CD4-positive, alpha-beta T cell treated with Interleukin-4 for 4 hours (primary cell): ENCODE data around the gene IQCE.
"Not testable (repeated sequence)": the region's sequence is repeated elsewhere in the genome, so short reads cannot be mapped to it uniquely, and the experiment has no call there.

ENCODE experiments used
- DNase-seq: peaks from one replicate; pipeline ENCODE4 v3.0.0-alpha.2; 2020

Gene IQCE

GRCh38 chr7:2533566-2533965, 25.2 kb upstream of the IQCE start:
- DNase-seq = not testable (repeated sequence)

- DNase-seq = not testable (repeated sequence)
Observed at GRCh38 chr7:2534214-2534613, 24.6 kb upstream of the IQCE start.

- not testable (repeated sequence) for DNase-seq
Observed at GRCh38 chr7:2535872-2536627, 22.7 kb upstream of the IQCE start.

- no peak for DNase-seq
Observed at GRCh38 chr7:2537981-2538851, 20.6 kb upstream of the IQCE start.

- DNase-seq = no peak
Observed at GRCh38 chr7:2539031-2539911, 19.5 kb upstream of the IQCE start.

- DNase-seq = no peak
Observed at GRCh38 chr7:2540133-2540532, 18.6 kb upstream of the IQCE start.

DNA sequence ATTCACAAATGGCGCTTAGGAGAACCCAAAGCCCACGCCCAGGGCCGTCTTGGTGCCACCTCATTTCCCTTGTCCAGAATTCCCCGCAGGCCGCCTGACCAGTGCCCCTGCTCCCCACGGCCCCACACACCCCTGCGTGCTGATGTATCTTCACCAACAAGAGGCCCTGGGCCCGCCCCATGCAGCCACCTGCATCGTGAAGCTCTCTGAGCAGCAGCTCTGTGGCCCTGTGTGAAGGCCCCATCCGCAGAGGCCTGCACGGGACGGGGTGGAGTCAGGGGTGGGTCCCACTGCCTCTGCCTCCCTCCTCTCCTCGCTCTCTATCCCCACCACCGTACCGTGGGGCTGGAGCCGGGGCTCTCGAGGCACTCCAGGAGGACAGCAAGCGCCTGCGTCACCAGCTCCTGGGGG, 18.1 kb upstream of the IQCE start:
- DNase-seq = no peak

GRCh38 chr7:2541291-2542010, 17.3 kb upstream of the IQCE start:
- no peak for DNase-seq

GRCh38 chr7:2542011-2542915, 16.5 kb upstream of the IQCE start:
- DNase-seq = no peak

DNA sequence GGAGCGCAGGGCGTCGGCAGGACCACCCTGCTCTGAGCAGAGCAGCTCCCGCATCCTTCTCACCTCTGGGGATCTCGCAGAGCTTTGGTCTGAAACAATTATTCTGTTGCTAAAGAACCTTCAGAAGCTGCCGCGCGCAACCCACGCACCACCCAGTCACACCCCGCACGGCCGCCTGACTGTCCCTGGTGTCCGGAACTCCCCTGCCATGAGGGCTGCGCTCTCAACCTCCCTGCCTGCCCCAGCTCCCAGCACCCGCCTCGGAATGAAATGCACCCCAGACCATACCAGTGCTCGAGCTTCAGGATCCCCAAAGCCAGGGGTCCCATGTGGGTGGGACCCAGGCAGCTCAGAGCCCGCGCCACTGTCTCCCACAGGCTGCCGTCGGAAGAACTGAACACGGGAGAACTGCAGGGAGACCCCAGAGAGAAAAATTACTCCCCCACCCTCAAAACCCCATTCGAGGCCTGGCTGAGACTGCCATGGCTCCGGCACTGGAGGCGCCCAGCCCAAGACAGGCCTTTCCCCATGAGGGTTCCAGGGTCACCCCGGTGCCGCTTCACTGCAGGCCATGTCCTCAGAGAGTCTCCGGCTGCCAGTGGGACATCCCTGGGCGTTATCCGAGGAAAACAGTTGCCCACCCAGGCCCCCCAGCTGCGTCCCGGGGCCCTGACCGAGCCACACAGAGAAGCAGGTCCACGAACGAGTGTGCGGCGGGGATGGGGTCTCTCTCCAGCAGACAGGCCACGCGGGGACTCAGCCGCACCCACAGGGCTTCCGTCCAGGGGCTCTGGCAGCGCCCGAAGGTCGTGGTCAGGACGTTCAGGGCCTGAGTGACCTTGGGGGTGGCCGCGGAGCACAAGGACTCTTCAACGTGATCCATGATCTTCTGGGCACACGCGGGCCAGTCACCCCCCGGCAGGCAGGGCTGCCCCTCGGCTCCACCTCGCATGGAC, 15.6 kb upstream of the IQCE start:
- no peak for DNase-seq

- no peak for DNase-seq
Observed at GRCh38 chr7:2544541-2545188, 14.1 kb upstream of the IQCE start.

DNA sequence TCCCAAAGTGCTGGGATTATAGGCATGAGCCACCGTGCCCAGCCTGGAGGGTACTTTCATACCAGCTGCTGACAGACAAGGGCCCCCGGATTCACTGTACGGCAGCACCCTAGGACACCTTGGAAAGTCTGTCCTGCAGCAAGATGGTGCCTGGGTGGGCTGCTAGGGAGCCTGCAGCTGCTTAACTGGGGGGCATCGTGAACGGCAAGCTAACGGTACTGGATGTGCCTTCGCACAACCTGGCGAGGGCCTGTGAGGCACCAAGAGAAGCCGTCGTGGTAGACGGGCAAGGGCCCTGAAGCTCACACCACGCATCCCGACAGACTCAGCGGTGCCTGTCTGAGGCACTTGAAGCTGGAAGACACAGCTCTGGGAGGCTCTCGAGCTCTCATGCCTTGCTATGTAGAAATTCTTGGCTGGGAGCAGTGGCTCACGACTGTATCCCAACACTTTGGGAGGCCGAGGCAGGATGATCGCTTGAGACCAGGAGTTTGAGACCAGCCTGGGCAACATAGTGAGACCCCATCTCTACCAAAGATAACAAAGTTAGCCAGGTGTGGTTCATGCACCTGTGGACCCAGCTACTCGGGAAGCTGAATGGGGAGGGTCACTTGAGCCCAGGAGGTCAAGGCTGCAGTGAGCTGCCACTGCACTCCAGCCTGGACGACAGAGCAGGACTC, 12.9 kb upstream of the IQCE start:
- DNase-seq = no peak

DNA sequence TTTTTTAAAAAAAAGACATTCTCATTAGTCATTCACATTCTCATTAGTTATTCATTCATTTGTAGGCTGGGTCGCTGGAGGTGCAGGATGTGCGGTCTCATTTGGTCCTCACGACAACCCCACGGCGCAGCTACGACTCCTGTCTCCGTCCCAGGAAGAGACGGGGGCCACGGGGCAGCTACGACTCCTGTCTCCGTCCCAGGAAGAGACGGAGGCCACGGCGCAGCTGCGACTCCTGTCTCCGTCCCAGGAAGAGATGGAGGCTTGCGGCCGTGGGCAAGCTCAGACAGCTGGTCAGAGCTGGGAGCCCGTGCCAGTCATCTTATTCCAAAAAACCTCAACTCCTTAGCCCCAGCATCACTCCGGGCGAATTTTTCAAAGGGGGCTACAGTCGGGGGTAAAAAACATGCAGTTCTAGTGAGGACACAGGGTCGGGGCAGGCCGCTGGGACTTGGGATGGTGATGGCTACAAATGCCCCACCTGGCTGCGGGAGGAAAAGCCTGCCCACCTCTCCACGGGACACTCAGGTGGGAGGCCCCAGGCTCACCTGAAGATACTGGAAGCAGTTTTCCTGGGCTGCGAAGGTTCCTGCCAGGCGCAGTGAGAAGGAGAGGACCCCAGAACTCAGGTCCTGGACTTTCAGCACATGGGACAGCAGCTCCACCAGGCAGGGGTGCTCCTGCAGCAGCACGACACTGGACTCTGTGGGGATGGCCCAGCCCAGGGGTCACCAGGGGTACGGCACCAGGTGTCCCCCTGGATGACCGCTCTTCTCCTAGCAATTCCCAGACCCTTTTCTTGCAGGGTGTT, 11.8 kb upstream of the IQCE start:
- DNase-seq = no peak

- no peak for DNase-seq
Observed at GRCh38 chr7:2551418-2551817, 7.4 kb upstream of the IQCE start.

GRCh38 chr7:2553108-2553507, 5.7 kb upstream of the IQCE start:
- DNase-seq = no peak

GRCh38 chr7:2553831-2554581, 4.8 kb upstream of the IQCE start:
- no peak for DNase-seq

DNA sequence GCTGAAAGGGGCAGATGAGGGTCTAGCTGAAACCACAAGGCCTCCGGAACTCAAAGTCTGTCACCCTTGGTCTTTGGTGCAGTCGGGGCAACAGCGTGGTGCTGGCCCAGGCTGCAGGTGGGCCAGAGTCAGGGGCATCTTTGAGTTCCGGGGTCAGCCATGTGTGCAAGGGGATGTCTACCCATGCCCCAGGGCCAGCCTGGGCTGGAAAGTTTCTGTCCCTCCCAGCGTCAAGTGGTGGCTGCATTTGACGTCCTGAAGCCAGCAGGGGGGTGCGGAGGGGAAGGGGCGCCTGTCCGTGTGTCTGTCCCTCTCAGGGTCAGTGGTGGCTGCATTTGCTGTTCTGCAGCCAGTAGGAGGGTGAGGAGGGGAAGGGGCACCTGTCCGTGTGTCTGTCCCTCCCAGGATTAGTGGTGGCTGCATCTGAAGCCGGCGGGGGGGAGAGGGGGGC, 4.1 kb upstream of the IQCE start:
- DNase-seq = no peak
